Lung (tissue), 12 donors: ENCODE results near the gene SLC11A1. TPM values are rescaled to one million over a fixed set of nuclear protein-coding genes. Genes with fewer than 3 reads are reported as not detected.

Experiments used
- ATAC-seq: fragments of 200-7000 bp; cut with Tn5 transposase; one replicate; pipeline ENCODE4 v1.9.1; 2020; ENCODE audit warnings: moderate number of reproducible peaks; ENCODE audit not compliant: insufficient read depth, low FRiP score
- DNase-seq, 3 donors: peaks; one replicate each; pipeline ENCODE4 v3.0.0-alpha.2; 2013 to 2017
- H3K27ac ChIP-seq, 2 donors: one replicate each; pipeline ENCODE4 v1.5.1; 2013; ENCODE audit warnings: mild to moderate bottlenecking in 2 of 2, moderate library complexity in 2 of 2, control low read depth in 1 of 2, inconsistent platforms in 1 of 2, low read depth in 1 of 2, low read length in 1 of 2
- H3K27me3 ChIP-seq, 3 donors: one replicate each; pipeline ENCODE4 v1.5.1; 2013; ENCODE audit warnings: low read length in 2 of 3; ENCODE audit not compliant: control insufficient read depth in 3 of 3, insufficient read depth in 3 of 3
- H3K36me3 ChIP-seq, 4 donors: one replicate each; pipeline ENCODE4 v1.5.1; 2013; ENCODE audit warnings: low read length in 4 of 4, mild to moderate bottlenecking in 1 of 4, moderate library complexity in 1 of 4; ENCODE audit not compliant: control insufficient read depth in 4 of 4, insufficient read depth in 4 of 4
- H3K4me1 ChIP-seq, 5 donors: one replicate each; pipeline ENCODE4 v1.5.1; 2013; ENCODE audit warnings: low read length in 5 of 5, mild to moderate bottlenecking in 2 of 5, moderate library complexity in 1 of 5; ENCODE audit not compliant: control insufficient read depth in 5 of 5, insufficient read depth in 5 of 5
- H3K4me3 ChIP-seq: one replicate; pipeline ENCODE4 v1.5.1; 2013; ENCODE audit warnings: mild to moderate bottlenecking, control low read depth, moderate library complexity
- H3K9ac ChIP-seq, 2 donors: one replicate each; pipeline ENCODE4 v1.5.1; 2013; ENCODE audit warnings: low read length in 2 of 2, control low read depth in 1 of 2; ENCODE audit not compliant: insufficient read depth in 1 of 2
- H3K9me3 ChIP-seq, 4 donors: one replicate each; pipeline ENCODE4 v1.5.1; 2013; ENCODE audit warnings: low read length in 3 of 4, mild to moderate bottlenecking in 1 of 4, moderate library complexity in 1 of 4; ENCODE audit not compliant: control insufficient read depth in 4 of 4, insufficient read depth in 3 of 4
- WGBS, 2 donors: extraction: QIAGEN DNeasy Blood & Tissue Kit; methylation state at CpG; one replicate each; pipeline ENCODE4 v1.1.7; 2013; 5-methylcytosine and 5-hydroxymethylcytosine counted together
- polyA plus RNA-seq, 2 donors: library from polyadenylated mRNA; stranded (reverse); fragments of 200-250 nt; gene quantifications; one replicate each; pipeline ENCODE4 v1.2.1, GENCODE V29; 2013
- total RNA-seq, 2 donors: library from RNA; depleted of rRNA in 1 of 2; stranded (reverse); fragments of >200 nt in 1 of 2; gene quantifications; one replicate each; pipeline ENCODE4 v1.2.1, GENCODE V29; 2014 to 2021
- TF ChIP-seq, protein P1 (sequence below): IDR thresholded peaks from 2 replicates; pipeline ENCODE4 v1.5.1; 2012; ENCODE audit warnings: mild to moderate bottlenecking; ENCODE audit errors: control extremely low read depth, extremely low read depth
- donor health status: control.
- donor health status: control.
- donor health status: Bipolar disorder and iron deficiency.
- donor health status: healthy.
- donor health status: DM: yes; HTN: yes; CAD: no.

Gene SLC11A1
- total and polyA plus RNA-seq, 4 donors = 57.6 to 359 (median 234) TPM

DNA sequence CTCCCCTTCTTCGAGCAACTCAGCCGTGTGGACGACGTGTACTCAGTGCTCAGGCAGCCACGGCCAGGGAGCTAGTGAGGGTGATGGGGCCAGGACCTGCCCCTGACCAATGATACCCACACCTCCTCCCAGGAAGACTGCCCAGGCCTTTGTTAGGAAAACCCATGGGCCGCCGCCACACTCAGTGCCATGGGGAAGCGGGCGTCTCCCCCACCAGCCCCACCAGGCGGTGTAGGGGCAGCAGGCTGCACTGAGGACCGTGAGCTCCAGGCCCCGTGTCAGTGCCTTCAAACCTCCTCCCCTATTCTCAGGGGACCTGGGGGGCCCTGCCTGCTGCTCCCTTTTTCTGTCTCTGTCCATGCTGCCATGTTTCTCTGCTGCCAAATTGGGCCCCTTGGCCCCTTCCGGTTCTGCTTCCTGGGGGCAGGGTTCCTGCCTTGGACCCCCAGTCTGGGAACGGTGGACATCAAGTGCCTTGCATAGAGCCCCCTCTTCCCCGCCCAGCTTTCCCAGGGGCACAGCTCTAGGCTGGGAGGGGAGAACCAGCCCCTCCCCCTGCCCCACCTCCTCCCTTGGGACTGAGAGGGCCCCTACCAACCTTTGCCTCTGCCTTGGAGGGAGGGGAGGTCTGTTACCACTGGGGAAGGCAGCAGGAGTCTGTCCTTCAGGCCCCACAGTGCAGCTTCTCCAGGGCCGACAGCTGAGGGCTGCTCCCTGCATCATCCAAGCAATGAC lies 22.4 kb downstream of the SLC11A1 start:
- H3K4me1 ChIP-seq = peaks cover 0 to 46% (median 28%) of the 10 kb centered on the region in 5 donors
- peak overlapping the region in 1 of 2 donors; percentile 7 for H3K27ac ChIP-seq
- H3K9me3 ChIP-seq = no peaks in the 10 kb centered on the region
- H3K27me3 ChIP-seq = no peaks in the 10 kb centered on the region
- ATAC-seq = no peak
- peaks cover 9 to 33% (median 14%) of the 10 kb centered on the region in 4 donors for H3K36me3 ChIP-seq
- TF ChIP-seq, protein P1, sequence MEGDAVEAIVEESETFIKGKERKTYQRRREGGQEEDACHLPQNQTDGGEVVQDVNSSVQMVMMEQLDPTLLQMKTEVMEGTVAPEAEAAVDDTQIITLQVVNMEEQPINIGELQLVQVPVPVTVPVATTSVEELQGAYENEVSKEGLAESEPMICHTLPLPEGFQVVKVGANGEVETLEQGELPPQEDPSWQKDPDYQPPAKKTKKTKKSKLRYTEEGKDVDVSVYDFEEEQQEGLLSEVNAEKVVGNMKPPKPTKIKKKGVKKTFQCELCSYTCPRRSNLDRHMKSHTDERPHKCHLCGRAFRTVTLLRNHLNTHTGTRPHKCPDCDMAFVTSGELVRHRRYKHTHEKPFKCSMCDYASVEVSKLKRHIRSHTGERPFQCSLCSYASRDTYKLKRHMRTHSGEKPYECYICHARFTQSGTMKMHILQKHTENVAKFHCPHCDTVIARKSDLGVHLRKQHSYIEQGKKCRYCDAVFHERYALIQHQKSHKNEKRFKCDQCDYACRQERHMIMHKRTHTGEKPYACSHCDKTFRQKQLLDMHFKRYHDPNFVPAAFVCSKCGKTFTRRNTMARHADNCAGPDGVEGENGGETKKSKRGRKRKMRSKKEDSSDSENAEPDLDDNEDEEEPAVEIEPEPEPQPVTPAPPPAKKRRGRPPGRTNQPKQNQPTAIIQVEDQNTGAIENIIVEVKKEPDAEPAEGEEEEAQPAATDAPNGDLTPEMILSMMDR = no peak
- no peak overlapping the region for H3K4me3 ChIP-seq
- DNase-seq = no peak
- no peak overlapping the region for H3K9ac ChIP-seq
- WGBS, 2 donors = 75 to 76% methylated on average over 15 to 16 of the region's 16 CpGs

DNA sequence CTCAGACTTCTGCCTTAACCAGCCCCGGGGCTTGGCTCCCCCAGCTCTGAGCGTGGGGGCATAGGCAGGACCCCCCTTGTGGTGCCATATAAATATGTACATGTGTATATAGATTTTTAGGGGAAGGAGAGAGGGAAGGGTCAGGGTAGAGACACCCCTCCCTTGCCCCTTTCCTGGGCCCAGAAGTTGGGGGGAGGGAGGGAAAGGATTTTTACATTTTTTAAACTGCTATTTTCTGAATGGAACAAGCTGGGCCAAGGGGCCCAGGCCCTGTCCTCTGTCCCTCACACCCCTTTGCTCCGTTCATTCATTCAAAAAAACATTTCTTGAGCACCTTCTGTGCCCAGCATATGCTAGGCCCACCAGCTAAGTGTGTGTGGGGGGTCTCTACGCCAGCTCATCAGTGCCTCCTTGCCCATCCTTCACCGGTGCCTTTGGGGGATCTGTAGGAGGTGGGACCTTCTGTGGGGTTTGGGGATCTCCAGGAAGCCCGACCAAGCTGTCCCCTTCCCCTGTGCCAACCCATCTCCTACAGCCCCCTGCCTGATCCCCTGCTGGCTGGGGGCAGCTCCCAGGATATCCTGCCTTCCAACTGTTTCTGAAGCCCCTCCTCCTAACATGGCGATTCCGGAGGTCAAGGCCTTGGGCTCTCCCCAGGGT lies 23.1 kb downstream of the SLC11A1 start:
- H3K27me3 ChIP-seq = no peaks in the 10 kb centered on the region
- 47 to 51% methylated on average over 8 of the region's 8 CpGs for WGBS, 2 donors
- peak overlapping the region; percentile 74 to 91 for H3K27ac ChIP-seq
- peak overlapping the region in 1 of 2 donors; percentile 55 for H3K9ac ChIP-seq
- no peak for ATAC-seq
- H3K4me1 ChIP-seq = peaks cover 0 to 46% (median 28%) of the 10 kb centered on the region in 5 donors
- H3K36me3 ChIP-seq = peaks cover 9 to 33% (median 14%) of the 10 kb centered on the region in 4 donors
- DNase-seq = no peak
- TF ChIP-seq, protein P1 = no peak
- H3K9me3 ChIP-seq = no peaks in the 10 kb centered on the region
- H3K4me3 ChIP-seq = no peak overlapping the region

DNA sequence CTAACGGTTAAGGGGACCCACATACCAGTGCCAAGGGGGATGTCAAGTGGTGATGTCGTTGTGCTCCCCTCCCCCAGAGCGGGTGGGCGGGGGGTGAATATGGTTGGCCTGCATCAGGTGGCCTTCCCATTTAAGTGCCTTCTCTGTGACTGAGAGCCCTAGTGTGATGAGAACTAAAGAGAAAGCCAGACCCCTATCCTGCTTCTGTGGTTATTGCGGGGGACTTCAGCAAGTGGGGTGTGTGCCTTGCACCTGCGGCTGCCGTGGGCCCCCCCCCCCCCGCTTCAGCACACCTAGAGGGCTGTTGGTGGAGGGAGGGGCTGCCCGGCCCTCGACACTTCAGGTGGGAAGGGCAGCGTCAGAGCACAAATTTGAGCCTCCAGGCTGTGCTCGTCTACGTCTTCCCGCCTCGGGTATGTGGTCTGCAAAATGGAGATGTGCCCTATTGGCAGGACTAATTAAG lies 23.7 kb downstream of the SLC11A1 start:
- WGBS, 2 donors = 3 to 4% methylated on average over 15 of the region's 15 CpGs
- H3K4me3 ChIP-seq = no peak overlapping the region
- ATAC-seq = no peak
- H3K27me3 ChIP-seq = no peaks in the 10 kb centered on the region
- TF ChIP-seq, protein P1 = no peak
- no peaks in the 10 kb centered on the region for H3K9me3 ChIP-seq
- H3K9ac ChIP-seq = peak overlapping the region in 1 of 2 donors; percentile 55
- H3K4me1 ChIP-seq = peaks cover 0 to 46% (median 28%) of the 10 kb centered on the region in 5 donors
- peak; percentile 51 to 60 (median 54) for DNase-seq
- H3K36me3 ChIP-seq = peaks cover 9 to 33% (median 14%) of the 10 kb centered on the region in 4 donors
- peak overlapping the region; percentile 74 to 91 for H3K27ac ChIP-seq
